ENCODE results near the gene NEURL2. TPM values are rescaled to one million over a fixed set of nuclear protein-coding genes. Genes with fewer than 3 reads are reported as not detected.

The NEURL2 gene
- total and polyA plus RNA-seq, 4 donors: 2.0 to 32.9 (median 8.4) TPM

DNA sequence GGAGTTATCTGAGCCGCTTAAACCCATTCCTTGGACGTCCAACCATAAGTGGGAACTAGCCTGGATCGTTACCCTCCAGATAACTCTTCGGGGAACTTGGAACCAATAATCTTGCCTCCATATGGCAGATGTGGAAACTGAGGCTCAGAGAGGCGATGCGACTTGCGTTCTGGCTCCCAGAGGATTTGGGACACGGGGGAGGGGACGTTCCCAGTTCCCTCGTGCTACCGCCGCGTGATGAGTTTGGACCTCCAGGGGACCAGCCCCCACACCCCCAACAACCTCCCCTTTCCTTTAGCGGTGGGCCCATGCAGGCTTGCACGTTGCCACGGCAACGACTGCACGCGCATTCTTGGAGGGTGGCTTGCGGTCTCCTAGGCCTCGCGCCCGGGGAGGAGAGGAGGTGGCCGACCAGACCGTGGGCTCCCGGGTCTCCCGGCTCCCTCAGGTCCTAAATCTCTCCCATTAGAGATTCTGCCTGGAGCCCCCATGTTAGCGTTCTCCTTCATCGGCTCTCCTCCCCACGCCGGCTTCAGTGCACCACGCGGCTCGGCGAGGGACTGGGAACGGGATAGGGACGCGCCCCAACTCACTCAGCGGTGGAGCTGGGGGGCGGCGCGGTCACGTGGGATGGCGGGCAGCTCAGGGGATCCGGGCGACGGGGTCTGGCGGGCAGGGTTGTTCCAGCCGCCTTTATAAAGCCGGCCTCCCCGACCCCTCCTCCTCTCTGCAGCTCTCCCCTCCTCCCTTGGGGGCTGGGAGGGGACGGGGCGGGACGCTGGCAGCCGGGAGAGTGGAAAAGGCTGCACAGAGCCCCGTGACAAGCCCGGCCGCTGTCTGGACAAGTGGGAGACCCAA is 20.7 kb upstream of the NEURL2 start, which contains the start of gene PLTP:
TSS of gene PLTP (minus strand) at position 670 of the 858 bp plus-strand sequence. CDS start 703 bp downstream, outside the sequence.
- 1 to 2% methylated on average over 45 to 58 of the region's 58 CpGs for WGBS, 2 donors
- DNase-seq (peak; percentile 87 to 92), ATAC-seq (ENCODE audit: low FRiP score) (peak; percentile 73)
- no peaks in the 10 kb centered on the region for H3K27me3 ChIP-seq (ENCODE audit: control insufficient read depth in 1 of 2, insufficient read depth in 2 of 2, low read length in 1 of 2)
- H3K4me3 ChIP-seq (ENCODE audit: low read length in 2 of 2): peak within 1 kb of the TSS; percentile 15 to 59
- peak within 1 kb of the TSS in 1 of 2 donors; percentile 16 for H3K27ac ChIP-seq (ENCODE audit: low read depth in 1 of 2, low read length in 2 of 2)
- no peaks in the 10 kb centered on the region for H3K4me1 ChIP-seq (ENCODE audit: control insufficient read depth in 1 of 2, insufficient read depth in 2 of 2, low read length in 2 of 2)
- no peaks in the 10 kb centered on the region for H3K9me3 ChIP-seq (ENCODE audit: control insufficient read depth, low read length)
- H3K36me3 ChIP-seq (ENCODE audit: control insufficient read depth in 1 of 2, insufficient read depth in 2 of 2, low read length in 1 of 2): no peaks in the 10 kb centered on the region
- intact Hi-C loops (cut with DNase I): loop anchor here in 1 of 2 donors (1.0 kb wide), 1 partner anchor 24 kb away; no protein-coding TSS in a partner anchor

DNA sequence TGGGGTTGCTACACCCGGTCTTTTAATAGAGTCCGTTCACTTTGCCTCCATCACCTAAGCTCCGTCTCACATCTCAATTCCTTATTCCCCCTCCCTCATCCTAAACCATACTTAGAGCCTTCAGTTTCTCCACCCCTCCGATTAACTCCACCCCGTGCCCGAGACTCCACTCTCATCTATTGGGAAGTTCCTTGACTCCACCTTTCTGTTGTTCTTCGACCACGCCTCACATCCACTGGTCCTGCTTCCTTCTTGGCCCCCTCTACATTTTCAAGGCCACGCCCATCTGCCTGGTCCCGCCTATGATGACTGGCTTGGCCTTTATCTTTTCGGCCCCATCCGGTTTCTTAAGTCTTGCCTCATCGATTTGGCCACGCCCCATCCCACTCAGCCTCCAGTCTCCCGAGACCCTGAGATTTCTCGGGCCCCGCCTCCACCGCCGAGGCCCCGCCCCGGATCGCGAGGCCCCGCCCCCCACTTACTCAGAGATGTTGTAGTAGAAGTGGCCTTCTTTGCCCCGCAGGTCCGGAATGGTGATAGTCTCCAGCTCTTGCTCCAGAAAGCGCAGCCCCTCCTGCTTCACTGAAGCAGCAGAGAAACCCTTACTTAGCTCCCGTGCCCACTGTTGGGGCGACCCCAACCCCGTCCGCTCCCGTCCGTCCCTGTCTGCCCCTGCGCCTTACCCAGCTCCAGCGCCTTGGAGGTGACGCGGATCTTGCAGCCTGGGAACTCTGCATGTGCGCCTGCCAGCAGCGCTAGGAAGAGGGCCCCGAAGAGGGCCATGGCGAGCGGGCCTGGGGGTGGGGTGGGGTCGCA is 19.9 kb upstream of the NEURL2 start:
- ATAC-seq (ENCODE audit: low FRiP score): peak; percentile 95
- no peaks in the 10 kb centered on the region for H3K4me1 ChIP-seq (ENCODE audit: control insufficient read depth in 1 of 2, insufficient read depth in 2 of 2, low read length in 2 of 2)

DNA sequence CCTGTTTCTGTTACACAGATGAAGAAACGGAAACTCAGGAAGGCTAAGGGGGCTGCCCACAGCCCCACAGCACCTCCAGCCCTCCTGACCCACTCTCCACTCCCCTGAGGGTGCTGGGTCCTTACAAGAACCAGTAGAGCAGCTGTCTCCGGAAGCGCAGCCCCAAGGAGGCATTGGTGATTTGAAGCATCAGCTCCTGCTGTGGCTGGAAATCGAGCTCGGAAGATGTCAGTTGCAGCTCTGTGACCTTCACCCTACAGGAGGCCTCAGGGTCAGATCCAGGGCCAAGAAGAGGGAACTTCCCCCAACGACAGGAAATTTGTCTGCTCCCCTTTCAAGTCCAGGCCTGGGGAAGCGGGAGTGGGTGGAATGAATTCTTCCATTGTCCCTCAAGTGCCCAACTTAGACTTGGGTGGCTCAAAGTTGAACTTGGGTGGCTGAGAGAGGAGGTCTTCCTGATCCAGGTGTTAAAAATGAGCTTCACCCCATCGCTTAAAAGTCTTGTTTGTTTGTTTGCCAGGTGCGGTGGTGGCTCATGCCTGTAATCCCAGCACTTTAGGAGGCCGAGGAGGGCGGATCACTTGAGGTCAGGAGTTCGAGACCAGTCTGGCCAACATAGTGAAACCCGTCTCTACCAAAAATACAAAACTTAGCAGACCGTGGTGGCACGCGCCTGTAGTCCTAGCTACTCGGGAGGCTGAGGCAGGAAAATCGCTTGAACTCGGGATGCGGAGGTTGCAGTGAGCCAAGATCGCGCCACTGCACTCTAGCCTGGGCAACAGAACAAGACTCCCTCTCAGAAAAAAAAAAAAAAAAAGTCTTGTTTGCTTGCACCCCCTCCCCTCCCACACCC is 19.0 kb upstream of the NEURL2 start:
- no peak overlapping the region for H3K4me3 ChIP-seq (ENCODE audit: low read length in 2 of 2)
- DNase-seq: no peak
- H3K4me1 ChIP-seq (ENCODE audit: control insufficient read depth in 1 of 2, insufficient read depth in 2 of 2, low read length in 2 of 2): no peaks in the 10 kb centered on the region
- no peaks in the 10 kb centered on the region for H3K9me3 ChIP-seq (ENCODE audit: control insufficient read depth, low read length)
- WGBS, 2 donors: 83 to 84% methylated on average over 22 of the region's 22 CpGs
- H3K27me3 ChIP-seq (ENCODE audit: control insufficient read depth in 1 of 2, insufficient read depth in 2 of 2, low read length in 1 of 2): no peaks in the 10 kb centered on the region
- ATAC-seq (ENCODE audit: low FRiP score): no peak
- no peak overlapping the region for H3K27ac ChIP-seq (ENCODE audit: low read depth in 1 of 2, low read length in 2 of 2)
- intact Hi-C loops (cut with DNase I): no loop called here
- no peaks in the 10 kb centered on the region for H3K36me3 ChIP-seq (ENCODE audit: control insufficient read depth in 1 of 2, insufficient read depth in 2 of 2, low read length in 1 of 2)

More for the DNA sequence above, 19.9 kb upstream of the NEURL2 start:
- Histone ChIP-seq H3K27me3 (ENCODE audit: control insufficient read depth in 1 of 2, insufficient read depth in 2 of 2, low read length in 1 of 2) (no peaks in the 10 kb centered on the region), H3K27ac (ENCODE audit: low read depth in 1 of 2, low read length in 2 of 2) (peak overlapping the region in 1 of 2 donors; percentile 16), H3K9me3 (ENCODE audit: control insufficient read depth, low read length) (no peaks in the 10 kb centered on the region), H3K4me3 (ENCODE audit: low read length in 2 of 2) (peak overlapping the region; percentile 15 to 59), H3K36me3 (ENCODE audit: control insufficient read depth in 1 of 2, insufficient read depth in 2 of 2, low read length in 1 of 2) (no peaks in the 10 kb centered on the region)
- DNase-seq: peak; percentile 98 to 99
- 2 to 4% methylated on average over 43 of the region's 43 CpGs for WGBS, 2 donors
- intact Hi-C loops (cut with DNase I): no loop called here

DNA sequence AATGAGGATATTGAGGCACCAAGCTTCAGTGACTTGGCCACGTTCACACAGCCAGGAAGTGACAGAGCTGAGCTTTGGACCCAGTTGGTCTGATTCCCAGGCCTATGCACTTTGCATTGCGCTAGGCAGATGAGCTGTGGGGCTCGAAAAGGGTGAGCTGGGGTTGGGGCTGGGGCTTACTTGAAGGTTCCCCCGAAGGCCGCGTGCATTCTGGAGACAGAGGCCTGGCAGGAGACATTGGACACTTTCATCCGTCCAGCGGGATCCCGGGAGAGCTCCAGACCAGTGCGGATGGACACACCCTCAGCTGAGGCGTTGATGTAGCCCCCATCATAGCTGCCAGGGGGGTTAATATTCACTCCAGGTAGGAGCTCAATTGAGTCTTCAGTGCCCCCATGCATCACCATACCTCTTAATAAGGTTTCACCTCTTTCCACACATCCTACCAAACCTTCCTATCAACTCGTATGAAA is 18.4 kb upstream of the NEURL2 start:
- H3K4me3 ChIP-seq (ENCODE audit: low read length in 2 of 2): no peak overlapping the region
- DNase-seq: no peak
- no peaks in the 10 kb centered on the region for H3K36me3 ChIP-seq (ENCODE audit: control insufficient read depth in 1 of 2, insufficient read depth in 2 of 2, low read length in 1 of 2)
- WGBS, 2 donors: 88 to 89% methylated on average over 12 of the region's 12 CpGs
- no peak overlapping the region for H3K27ac ChIP-seq (ENCODE audit: low read depth in 1 of 2, low read length in 2 of 2)
- intact Hi-C loops (cut with DNase I): no loop called here
- no peaks in the 10 kb centered on the region for H3K27me3 ChIP-seq (ENCODE audit: control insufficient read depth in 1 of 2, insufficient read depth in 2 of 2, low read length in 1 of 2)
- H3K9me3 ChIP-seq (ENCODE audit: control insufficient read depth, low read length): no peaks in the 10 kb centered on the region
- ATAC-seq (ENCODE audit: low FRiP score): no peak
- H3K4me1 ChIP-seq (ENCODE audit: control insufficient read depth in 1 of 2, insufficient read depth in 2 of 2, low read length in 2 of 2): no peaks in the 10 kb centered on the region

DNA sequence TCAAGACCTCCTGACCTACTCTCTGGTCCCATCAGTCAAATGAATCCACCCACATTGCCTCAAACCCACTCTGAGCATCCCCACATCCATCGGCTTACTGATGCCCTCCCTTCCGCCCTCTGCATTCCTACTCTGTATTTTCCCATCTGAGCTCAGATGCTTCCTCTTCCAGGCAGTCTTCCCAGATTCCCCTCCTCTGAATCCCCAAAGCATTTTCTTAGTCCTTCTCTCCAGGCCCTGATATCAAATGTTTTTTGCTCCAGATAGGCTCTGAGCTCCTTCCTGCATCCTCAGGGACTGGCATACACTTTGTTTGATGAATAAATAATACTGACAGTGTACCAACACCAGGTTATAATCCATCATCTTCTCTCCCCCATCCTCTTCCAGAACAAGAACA is 17.1 kb upstream of the NEURL2 start:
- H3K27ac ChIP-seq (ENCODE audit: low read depth in 1 of 2, low read length in 2 of 2): no peak overlapping the region
- H3K9me3 ChIP-seq (ENCODE audit: control insufficient read depth, low read length): no peaks in the 10 kb centered on the region
- DNase-seq: no peak
- H3K4me3 ChIP-seq (ENCODE audit: low read length in 2 of 2): no peak overlapping the region
- ATAC-seq (ENCODE audit: low FRiP score): no peak
- intact Hi-C loops (cut with DNase I): no loop called here
- no peaks in the 10 kb centered on the region for H3K27me3 ChIP-seq (ENCODE audit: control insufficient read depth in 1 of 2, insufficient read depth in 2 of 2, low read length in 1 of 2)
- WGBS, 2 donors: 86 to 95% methylated on average over 2 of the region's 2 CpGs
- H3K36me3 ChIP-seq (ENCODE audit: control insufficient read depth in 1 of 2, insufficient read depth in 2 of 2, low read length in 1 of 2): no peaks in the 10 kb centered on the region
- no peaks in the 10 kb centered on the region for H3K4me1 ChIP-seq (ENCODE audit: control insufficient read depth in 1 of 2, insufficient read depth in 2 of 2, low read length in 2 of 2)

DNA sequence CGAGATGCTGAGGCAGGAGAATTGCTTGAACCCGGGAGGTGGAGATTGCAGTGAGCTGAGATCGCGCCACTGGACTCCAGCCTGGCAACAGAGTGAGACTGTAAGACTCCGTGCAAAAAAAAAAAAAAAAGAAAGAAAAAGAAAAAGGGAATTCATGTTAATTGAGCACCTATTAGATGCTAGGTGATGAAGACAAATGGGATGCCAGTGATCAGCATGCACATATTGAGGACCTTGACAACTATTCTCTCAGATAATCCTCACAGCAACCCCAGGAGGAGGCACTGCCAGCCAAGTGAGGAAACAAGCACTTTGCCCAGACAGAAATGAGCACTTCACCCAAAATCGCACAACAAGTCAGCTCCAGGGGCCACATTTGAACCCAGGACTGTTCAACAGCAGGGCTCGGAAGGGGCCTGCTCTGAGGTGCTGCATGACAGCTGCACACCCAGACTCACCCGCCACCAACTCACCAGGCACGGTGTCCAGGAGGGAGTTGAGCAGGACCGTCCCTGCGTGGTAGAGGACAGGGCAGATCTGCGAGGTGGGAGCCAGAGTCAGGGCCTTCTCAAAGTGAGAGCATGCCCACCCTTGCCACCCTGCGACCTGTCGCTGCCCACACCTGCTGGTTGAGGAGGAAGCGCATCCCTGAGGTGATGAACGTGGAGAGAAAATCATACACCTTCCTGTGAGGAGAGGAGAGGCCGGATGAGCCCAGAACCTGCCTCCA is 16.4 kb upstream of the NEURL2 start:
- no peak for ATAC-seq (ENCODE audit: low FRiP score)
- no peak overlapping the region for H3K27ac ChIP-seq (ENCODE audit: low read depth in 1 of 2, low read length in 2 of 2)
- intact Hi-C loops (cut with DNase I): no loop called here
- H3K4me1 ChIP-seq (ENCODE audit: control insufficient read depth in 1 of 2, insufficient read depth in 2 of 2, low read length in 2 of 2): no peaks in the 10 kb centered on the region
- DNase-seq: no peak
- no peaks in the 10 kb centered on the region for H3K36me3 ChIP-seq (ENCODE audit: control insufficient read depth in 1 of 2, insufficient read depth in 2 of 2, low read length in 1 of 2)
- no peaks in the 10 kb centered on the region for H3K27me3 ChIP-seq (ENCODE audit: control insufficient read depth in 1 of 2, insufficient read depth in 2 of 2, low read length in 1 of 2)
- 93 to 97% methylated on average over 17 of the region's 17 CpGs for WGBS, 2 donors
- no peaks in the 10 kb centered on the region for H3K9me3 ChIP-seq (ENCODE audit: control insufficient read depth, low read length)
- no peak overlapping the region for H3K4me3 ChIP-seq (ENCODE audit: low read length in 2 of 2)

DNA sequence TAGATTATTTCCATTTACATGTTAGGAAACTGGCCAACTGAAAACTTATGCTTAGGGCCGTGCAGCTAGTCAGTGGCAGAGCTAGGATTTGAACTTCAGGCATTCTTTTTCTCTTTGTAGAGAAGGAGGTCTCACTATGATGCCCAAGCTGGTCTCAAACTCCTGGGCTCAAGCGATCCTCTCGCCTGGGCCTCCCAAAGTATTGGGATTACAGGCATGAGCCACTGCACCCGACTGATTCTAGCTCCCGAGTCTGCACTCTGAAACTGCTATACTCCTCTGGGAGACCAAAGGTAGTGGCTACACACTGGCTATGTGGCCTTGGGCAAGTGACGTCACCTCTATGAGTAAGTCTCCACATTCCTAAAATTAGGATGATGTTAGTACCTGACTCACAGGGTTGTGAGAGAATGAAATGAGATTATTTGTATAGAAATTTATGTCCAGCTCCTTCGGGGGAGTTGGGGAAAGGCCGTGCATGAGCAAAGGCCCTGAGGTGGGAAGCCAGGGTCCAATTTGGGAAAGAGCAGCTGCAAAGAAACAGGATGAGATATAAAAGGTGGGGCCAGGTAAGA is 14.6 kb upstream of the NEURL2 start:
- no peak overlapping the region for H3K4me3 ChIP-seq (ENCODE audit: low read length in 2 of 2)
- H3K27ac ChIP-seq (ENCODE audit: low read depth in 1 of 2, low read length in 2 of 2): no peak overlapping the region
- no peaks in the 10 kb centered on the region for H3K4me1 ChIP-seq (ENCODE audit: control insufficient read depth in 1 of 2, insufficient read depth in 2 of 2, low read length in 2 of 2)
- no peaks in the 10 kb centered on the region for H3K9me3 ChIP-seq (ENCODE audit: control insufficient read depth, low read length)
- intact Hi-C loops (cut with DNase I): no loop called here
- ATAC-seq (ENCODE audit: low FRiP score) (no peak), DNase-seq (no peak)
- no peaks in the 10 kb centered on the region for H3K36me3 ChIP-seq (ENCODE audit: control insufficient read depth in 1 of 2, insufficient read depth in 2 of 2, low read length in 1 of 2)
- H3K27me3 ChIP-seq (ENCODE audit: control insufficient read depth in 1 of 2, insufficient read depth in 2 of 2, low read length in 1 of 2): no peaks in the 10 kb centered on the region
- WGBS, 2 donors: 81 to 87% methylated on average over 8 of the region's 8 CpGs

Measured in aorta (tissue), 5 donors.